GM12874 (cell line): ENCODE measurements around the gene GMDS.

Experiments
- CTCF ChIP-seq: IDR thresholded peaks from 2 replicates; pipeline ENCODE4 v1.5.1; 2011; ENCODE audit warnings: low read depth, mild to moderate bottlenecking, control low read depth, low read length, moderate library complexity; ENCODE audit not compliant: insufficient read depth

The GMDS gene

GRCh38 chr6:1641343-1641885 lies 604.0 kb downstream of the GMDS start:
- no peak for TF ChIP-seq CTCF

GRCh38 chr6:1640476-1640875 lies 604.9 kb downstream of the GMDS start:
- TF ChIP-seq CTCF = no peak

GRCh38 chr6:1639430-1639829 lies 606.0 kb downstream of the GMDS start:
- TF ChIP-seq CTCF = no peak

- TF ChIP-seq CTCF = no peak
Measured at GRCh38 chr6:1636971-1637871, 608.2 kb downstream of the GMDS start.

- TF ChIP-seq CTCF = no peak
Measured at GRCh38 chr6:1636272-1636825, 609.1 kb downstream of the GMDS start.

GRCh38 chr6:1635305-1636010 lies 609.9 kb downstream of the GMDS start:
- no peak for TF ChIP-seq CTCF

- no peak for TF ChIP-seq CTCF
Measured at GRCh38 chr6:1634081-1634480, 611.3 kb downstream of the GMDS start.
